Measurements from ENCODE around the gene ANGEL2. TPM values are rescaled to one million over a fixed set of nuclear protein-coding genes. Genes with fewer than 3 reads are reported as not detected.

ANGEL2 gene
- total RNA-seq, 3 donors from 2014 or later = 34.3 to 39.7 (median 37.8) TPM

- no peak overlapping the region for H3K4me3 Mint-ChIP-seq
- peaks cover 18% of the 10 kb centered on the region for H3K27me3 Mint-ChIP-seq (ENCODE audit: low read depth)
- H3K9me3 Mint-ChIP-seq = peaks cover 10% of the 10 kb centered on the region
- peaks cover 3% of the 10 kb centered on the region for H3K4me1 Mint-ChIP-seq (ENCODE audit: low read depth)
- H3K36me3 Mint-ChIP-seq (ENCODE audit: insufficient read depth) = no peaks in the 10 kb centered on the region
- ATAC-seq (no peak), DNase-seq (no peak)
Observed at GRCh38 chr1:212945056-212945455, 70.6 kb downstream of the ANGEL2 start.

- no peaks in the 10 kb centered on the region for H3K36me3 Mint-ChIP-seq (ENCODE audit: insufficient read depth)
- H3K4me3 Mint-ChIP-seq = no peak overlapping the region
- DNase-seq = no peak
- peaks cover 1% of the 10 kb centered on the region for H3K4me1 Mint-ChIP-seq (ENCODE audit: low read depth)
- peaks cover 12% of the 10 kb centered on the region for H3K27me3 Mint-ChIP-seq (ENCODE audit: low read depth)
- no peak for ATAC-seq
- H3K9me3 Mint-ChIP-seq = peaks cover 15% of the 10 kb centered on the region
Observed at GRCh38 chr1:212944229-212944901, 71.3 kb downstream of the ANGEL2 start.

- no peak for ATAC-seq
- no peaks in the 10 kb centered on the region for H3K36me3 Mint-ChIP-seq (ENCODE audit: insufficient read depth)
- peaks cover 3% of the 10 kb centered on the region for H3K27me3 Mint-ChIP-seq (ENCODE audit: low read depth)
- H3K4me1 Mint-ChIP-seq (ENCODE audit: low read depth) = peaks cover 1% of the 10 kb centered on the region
- H3K9me3 Mint-ChIP-seq = peaks cover 15% of the 10 kb centered on the region
- DNase-seq = no peak
- no peak overlapping the region for H3K4me3 Mint-ChIP-seq
Observed at GRCh38 chr1:212943393-212943710, 72.3 kb downstream of the ANGEL2 start.

GRCh38 chr1:212942679-212943392 lies 72.8 kb downstream of the ANGEL2 start:
- no peaks in the 10 kb centered on the region for H3K36me3 Mint-ChIP-seq (ENCODE audit: insufficient read depth)
- H3K27me3 Mint-ChIP-seq (ENCODE audit: low read depth) = no peaks in the 10 kb centered on the region

More at GRCh38 chr1:212942679-212943392, 72.8 kb downstream of the ANGEL2 start:
- DNase-seq (no peak), ATAC-seq (no peak)
- Mint-ChIP-seq H3K4me3 (no peak overlapping the region), H3K4me1 (ENCODE audit: low read depth) (peaks cover 1% of the 10 kb centered on the region), H3K9me3 (peaks cover 15% of the 10 kb centered on the region)

Other genes with a start within 250 kb of the ANGEL2 start
- gene NSL1, start 224.1 kb downstream of the ANGEL2 start, total RNA-seq = 10 to 100 TPM; 31.1 to 39.8 (median 31.8) TPM
- 10 to 100 TPM; 15.5 to 20.1 (median 15.8) TPM for gene TATDN3, start 224.0 kb downstream of the ANGEL2 start, total RNA-seq
- gene SPATA45, start 168.2 kb downstream of the ANGEL2 start, total RNA-seq = not detected
- gene FLVCR1, start 157.6 kb downstream of the ANGEL2 start, total RNA-seq = 10 to 100 TPM; 10.2 to 14.7 (median 14.0) TPM
- 1 to 10 TPM in 1 of 3 donors, under 1 TPM in 2; 0.20 to 1.3 (median 0.58) TPM for gene VASH2, start 65.3 kb downstream of the ANGEL2 start, total RNA-seq
- 1 to 10 TPM; 4.8 to 6.8 (median 6.1) TPM for gene RPS6KC1, start 35.4 kb upstream of the ANGEL2 start, total RNA-seq